Neutrophil (primary cell): ENCODE measurements around the gene FRY.

ENCODE experiments used
- H3K27ac ChIP-seq: fragments of 200-600 bp; sonication (generic); 2 replicates; pipeline ENCODE4 v1.5.1; 2016; ENCODE audit warnings: mild to moderate bottlenecking, moderate library complexity
- H3K27me3 ChIP-seq: fragments of 200-600 bp; sonication (generic); 2 replicates; pipeline ENCODE4 v1.6.0; 2016; ENCODE audit warnings: mild to moderate bottlenecking
- H3K36me3 ChIP-seq: fragments of 200-600 bp; sonication (generic); 2 replicates; pipeline ENCODE4 v1.5.1; 2017
- H3K4me1 ChIP-seq, 2 experiments: fragments of 200-600 bp in 1 of 2; sonication (generic) in 1 of 2; 1 replicate in 1 of 2; 2 replicates in 1 of 2; pipeline versions ENCODE4 v1.5.1 to v1.6.1; 2013 to 2016; ENCODE audit warnings: low read depth in 1 of 2, low read length in 1 of 2, mild to moderate bottlenecking in 1 of 2, moderate library complexity in 1 of 2; ENCODE audit not compliant: control insufficient read depth in 1 of 2, insufficient read depth in 1 of 2
- H3K4me3 ChIP-seq, 2 experiments: fragments of 200-600 bp in 1 of 2; sonication (generic) in 1 of 2; 1 replicate in 1 of 2; 2 replicates in 1 of 2; pipeline ENCODE4 v1.5.1; 2013 to 2016; ENCODE audit warnings: low read depth in 1 of 2, low read length in 1 of 2, mild to moderate bottlenecking in 1 of 2, moderate library complexity in 1 of 2
- H3K9me3 ChIP-seq: fragments of 200-600 bp; sonication (generic); 2 replicates; pipeline ENCODE4 v1.5.1; 2016
- TF ChIP-seq, protein P1 (sequence below): fragments of 200-600 bp; sonication (generic); IDR thresholded peaks from 2 replicates; pipeline ENCODE4 v1.5.1; 2016; ENCODE audit warnings: antibody characterized with exemption

Gene FRY

GRCh38 chr13:32195713-32196112 lies 164.1 kb downstream of the FRY start:
- no peak overlapping the region for H3K27ac ChIP-seq
- TF ChIP-seq, protein P1, sequence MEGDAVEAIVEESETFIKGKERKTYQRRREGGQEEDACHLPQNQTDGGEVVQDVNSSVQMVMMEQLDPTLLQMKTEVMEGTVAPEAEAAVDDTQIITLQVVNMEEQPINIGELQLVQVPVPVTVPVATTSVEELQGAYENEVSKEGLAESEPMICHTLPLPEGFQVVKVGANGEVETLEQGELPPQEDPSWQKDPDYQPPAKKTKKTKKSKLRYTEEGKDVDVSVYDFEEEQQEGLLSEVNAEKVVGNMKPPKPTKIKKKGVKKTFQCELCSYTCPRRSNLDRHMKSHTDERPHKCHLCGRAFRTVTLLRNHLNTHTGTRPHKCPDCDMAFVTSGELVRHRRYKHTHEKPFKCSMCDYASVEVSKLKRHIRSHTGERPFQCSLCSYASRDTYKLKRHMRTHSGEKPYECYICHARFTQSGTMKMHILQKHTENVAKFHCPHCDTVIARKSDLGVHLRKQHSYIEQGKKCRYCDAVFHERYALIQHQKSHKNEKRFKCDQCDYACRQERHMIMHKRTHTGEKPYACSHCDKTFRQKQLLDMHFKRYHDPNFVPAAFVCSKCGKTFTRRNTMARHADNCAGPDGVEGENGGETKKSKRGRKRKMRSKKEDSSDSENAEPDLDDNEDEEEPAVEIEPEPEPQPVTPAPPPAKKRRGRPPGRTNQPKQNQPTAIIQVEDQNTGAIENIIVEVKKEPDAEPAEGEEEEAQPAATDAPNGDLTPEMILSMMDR: no peak
- H3K27me3 ChIP-seq: no peaks in the 10 kb centered on the region
- peaks cover 95% of the 10 kb centered on the region for H3K36me3 ChIP-seq
- no peak overlapping the region for H3K4me3 ChIP-seq
- no peaks in the 10 kb centered on the region for H3K4me1 ChIP-seq
- no peaks in the 10 kb centered on the region for H3K9me3 ChIP-seq

GRCh38 chr13:32199168-32199567 lies 167.6 kb downstream of the FRY start:
- peaks cover 97% of the 10 kb centered on the region for H3K36me3 ChIP-seq
- no peak overlapping the region for H3K27ac ChIP-seq
- no peak overlapping the region for H3K4me3 ChIP-seq
- TF ChIP-seq, protein P1: no peak
- H3K9me3 ChIP-seq: no peaks in the 10 kb centered on the region
- no peaks in the 10 kb centered on the region for H3K27me3 ChIP-seq
- no peaks in the 10 kb centered on the region for H3K4me1 ChIP-seq

- Histone ChIP-seq H3K27me3 (no peaks in the 10 kb centered on the region), H3K27ac (no peak overlapping the region), H3K9me3 (no peaks in the 10 kb centered on the region), H3K36me3 (peaks cover 95% of the 10 kb centered on the region), H3K4me1 (no peaks in the 10 kb centered on the region), H3K4me3 (no peak overlapping the region)
- TF ChIP-seq, protein P1: no peak
These were observed 169.2 kb downstream of the FRY start for GRCh38 chr13:32200741-32201140.

GRCh38 chr13:32201809-32202208 lies 170.2 kb downstream of the FRY start:
- TF ChIP-seq, protein P1: no peak
- Histone ChIP-seq H3K9me3 (no peaks in the 10 kb centered on the region), H3K27me3 (no peaks in the 10 kb centered on the region), H3K4me3 (no peak overlapping the region), H3K27ac (no peak overlapping the region), H3K4me1 (no peaks in the 10 kb centered on the region), H3K36me3 (peaks cover 87% of the 10 kb centered on the region)

DNA sequence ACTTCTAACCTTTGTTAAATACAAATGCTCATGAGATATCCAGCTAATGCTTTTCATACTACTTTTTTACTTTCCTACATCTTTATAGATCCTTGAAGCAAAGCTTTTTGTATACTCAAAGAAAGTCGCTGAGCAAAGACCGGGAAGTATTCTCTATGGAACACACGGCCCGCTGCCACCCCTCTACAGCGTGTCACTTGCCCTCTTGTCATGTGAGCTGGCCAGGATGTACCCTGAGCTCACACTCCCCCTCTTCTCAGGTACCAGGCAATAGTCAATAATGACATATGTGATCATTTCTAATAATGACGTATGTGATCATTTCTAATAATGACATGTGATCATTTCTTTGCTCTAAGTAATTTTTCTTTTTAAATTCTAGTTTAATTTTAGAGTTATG lies 170.7 kb downstream of the FRY start:
- TF ChIP-seq, protein P1: no peak
- Histone ChIP-seq H3K36me3 (peaks cover 86% of the 10 kb centered on the region), H3K4me1 (no peaks in the 10 kb centered on the region), H3K9me3 (no peaks in the 10 kb centered on the region), H3K27ac (no peak overlapping the region), H3K4me3 (no peak overlapping the region), H3K27me3 (no peaks in the 10 kb centered on the region)

DNA sequence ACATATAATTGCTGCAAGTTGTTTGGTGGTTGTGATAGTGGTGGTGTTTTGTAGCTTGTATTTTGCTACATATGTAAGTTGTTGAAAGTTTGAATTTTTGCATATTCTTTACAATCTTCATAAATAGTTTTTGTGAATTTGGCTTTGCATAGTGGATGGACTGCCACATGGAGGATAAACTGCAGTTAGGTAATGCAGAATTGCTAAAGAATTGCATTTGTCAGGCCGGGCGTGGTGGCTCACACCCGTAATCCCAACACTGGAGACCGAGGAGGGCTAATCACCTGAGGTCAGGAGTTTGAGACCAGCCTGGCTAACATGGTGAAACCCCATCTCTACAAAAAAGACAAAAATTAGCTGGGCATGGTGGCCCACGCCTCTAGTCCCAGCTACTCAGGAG lies 171.6 kb downstream of the FRY start:
- H3K4me3 ChIP-seq: no peak overlapping the region
- no peak overlapping the region for H3K27ac ChIP-seq
- TF ChIP-seq, protein P1: no peak
- H3K4me1 ChIP-seq: no peaks in the 10 kb centered on the region
- H3K27me3 ChIP-seq: no peaks in the 10 kb centered on the region
- H3K36me3 ChIP-seq: peaks cover 88% of the 10 kb centered on the region
- no peaks in the 10 kb centered on the region for H3K9me3 ChIP-seq
